Measurements from ENCODE around the gene TCF7L2.
"Not testable (repeated sequence)": the region's sequence is repeated elsewhere in the genome, so short reads cannot be mapped to it uniquely, and the experiment has no call there.

The TCF7L2 gene

DNA sequence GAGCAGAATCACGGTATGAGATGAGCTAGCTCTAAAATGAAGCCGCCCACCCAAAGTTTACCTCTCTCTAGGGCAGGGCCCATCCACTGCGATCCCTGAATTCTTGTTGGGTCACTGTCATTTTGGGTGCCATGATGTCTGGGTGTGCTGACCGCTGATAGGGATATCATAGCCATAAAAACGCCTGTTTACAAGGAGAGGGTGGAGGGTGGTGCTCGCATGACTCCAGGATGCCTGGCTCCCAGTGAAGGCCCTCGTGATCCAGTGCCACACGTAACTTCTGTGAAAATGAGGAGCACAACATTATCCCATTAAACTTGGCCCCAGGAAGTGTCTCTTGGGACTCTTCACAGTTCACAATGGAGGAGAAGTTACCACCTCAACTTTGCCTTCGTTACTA, 139.5 kb downstream of the TCF7L2 start:
- no peak for DNase-seq (ENCODE audit: low read depth in 2 of 2, low spot score in 1 of 2)

- no peak for DNase-seq (ENCODE audit: low read depth in 2 of 2, low spot score in 1 of 2)
These were observed 141.9 kb downstream of the TCF7L2 start for GRCh38 chr10:113091920-113092319.

DNA sequence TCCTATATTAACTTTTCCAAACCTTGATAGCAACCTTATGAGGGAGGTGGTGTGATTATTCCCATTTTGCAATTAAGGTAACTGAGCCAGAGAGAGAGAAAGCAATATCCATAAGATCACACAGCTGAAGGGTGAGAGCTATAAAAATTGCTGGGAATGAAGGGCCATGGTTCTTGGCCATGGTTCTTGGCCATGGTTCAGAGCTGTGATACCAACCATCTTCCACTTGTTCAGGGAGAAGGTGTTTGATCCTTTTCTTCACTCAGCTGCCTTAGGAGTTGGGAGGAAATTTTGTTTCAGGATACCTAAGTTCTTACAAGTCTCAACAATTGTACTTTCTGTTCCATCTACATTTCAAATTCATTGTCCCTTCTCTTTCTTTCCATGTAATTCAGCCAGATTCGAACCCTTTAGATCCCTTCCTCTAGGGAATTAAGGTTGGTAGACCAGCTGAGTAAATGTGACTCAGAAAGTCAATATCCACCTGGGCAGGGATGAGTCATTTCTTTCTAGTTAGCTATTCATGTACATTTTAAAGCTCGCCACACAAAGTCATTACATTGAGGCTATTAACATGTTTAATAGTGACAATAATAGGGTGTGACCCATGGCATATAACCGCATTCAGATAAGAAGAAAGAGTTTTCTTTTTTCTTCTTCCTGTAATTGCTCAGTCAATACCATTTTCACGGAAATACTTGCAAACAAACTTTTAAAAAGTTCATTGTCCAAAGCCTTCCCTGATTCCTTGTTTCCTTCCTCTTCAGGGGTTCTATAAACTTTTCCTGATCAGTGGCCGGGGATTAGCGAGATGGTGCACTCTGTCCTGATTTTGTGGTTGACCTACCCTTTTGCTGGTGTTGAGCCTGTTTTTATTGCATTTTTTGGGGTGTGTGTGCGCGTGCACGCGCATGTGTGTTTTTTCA, 143.4 kb downstream of the TCF7L2 start:
- DNase-seq (ENCODE audit: low read depth in 2 of 2, low spot score in 1 of 2): no peak

- DNase-seq (ENCODE audit: low read depth in 2 of 2, low spot score in 1 of 2): no peak
These were observed 144.1 kb downstream of the TCF7L2 start for GRCh38 chr10:113094114-113094486.

GRCh38 chr10:113095419-113096127, 145.5 kb downstream of the TCF7L2 start:
- DNase-seq (ENCODE audit: low read depth in 2 of 2, low spot score in 1 of 2): no peak

GRCh38 chr10:113096128-113096996, 146.3 kb downstream of the TCF7L2 start:
- DNase-seq (ENCODE audit: low read depth in 2 of 2, low spot score in 1 of 2): no peak

- no peak for DNase-seq (ENCODE audit: low read depth in 2 of 2, low spot score in 1 of 2)
These were observed 147.0 kb downstream of the TCF7L2 start for GRCh38 chr10:113097036-113097435.

GRCh38 chr10:113099431-113100183, 149.6 kb downstream of the TCF7L2 start:
- no peak for DNase-seq (ENCODE audit: low read depth in 2 of 2, low spot score in 1 of 2)

DNA sequence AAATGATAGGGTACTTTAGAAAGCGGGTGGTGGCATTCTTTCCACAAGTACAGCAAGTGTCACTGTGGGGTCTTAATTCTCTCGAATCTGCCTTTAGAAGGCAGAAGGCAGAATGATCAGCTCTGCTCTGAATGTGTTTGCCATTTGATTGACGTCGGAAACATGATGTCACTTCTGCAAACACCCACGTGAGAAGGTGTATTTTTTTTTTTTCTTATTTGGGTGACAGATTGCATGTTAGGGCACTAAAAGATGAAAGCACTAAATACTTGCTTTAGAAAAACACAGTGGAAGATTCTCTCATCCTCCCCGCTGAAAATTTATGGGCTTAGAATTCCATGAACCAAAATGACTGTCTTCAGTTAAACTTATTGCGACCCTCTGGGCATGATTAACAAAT, 150.2 kb downstream of the TCF7L2 start:
- DNase-seq (ENCODE audit: low read depth in 2 of 2, low spot score in 1 of 2): no peak

DNA sequence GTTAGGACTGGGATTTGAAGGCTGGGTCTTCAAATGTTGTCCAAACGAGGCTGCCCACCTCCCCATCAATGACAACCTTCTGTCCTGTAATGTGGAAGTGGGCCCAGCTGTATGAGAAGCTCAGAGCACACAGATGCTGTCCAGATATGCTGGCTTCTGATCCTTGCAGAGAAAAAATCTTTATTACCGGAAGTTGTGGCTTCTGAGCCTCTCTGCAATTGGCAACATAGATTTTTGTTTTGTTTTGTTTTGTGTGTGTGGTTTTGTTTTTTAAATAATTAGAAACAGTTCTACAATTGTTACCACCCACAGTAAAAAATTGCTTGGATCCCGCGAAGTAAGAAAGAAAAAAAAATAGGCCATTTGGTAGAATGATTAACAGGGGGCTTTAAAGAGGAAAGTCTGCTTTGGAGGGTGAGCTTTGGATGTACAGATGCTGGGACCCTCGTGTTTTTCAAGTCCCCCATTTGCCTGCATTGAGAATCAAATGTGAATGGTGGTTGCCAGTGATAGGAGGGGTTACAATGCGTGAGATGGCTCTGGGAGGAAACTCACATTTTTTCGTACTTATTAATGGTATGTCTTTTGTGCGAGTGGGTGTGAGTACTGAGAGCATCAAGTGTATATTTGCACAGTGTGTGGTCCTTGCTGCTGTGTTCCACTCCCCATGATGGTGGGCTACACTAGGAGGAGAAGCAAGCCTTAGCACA, 153.2 kb downstream of the TCF7L2 start:
- no peak for DNase-seq (ENCODE audit: low read depth in 2 of 2, low spot score in 1 of 2)

DNA sequence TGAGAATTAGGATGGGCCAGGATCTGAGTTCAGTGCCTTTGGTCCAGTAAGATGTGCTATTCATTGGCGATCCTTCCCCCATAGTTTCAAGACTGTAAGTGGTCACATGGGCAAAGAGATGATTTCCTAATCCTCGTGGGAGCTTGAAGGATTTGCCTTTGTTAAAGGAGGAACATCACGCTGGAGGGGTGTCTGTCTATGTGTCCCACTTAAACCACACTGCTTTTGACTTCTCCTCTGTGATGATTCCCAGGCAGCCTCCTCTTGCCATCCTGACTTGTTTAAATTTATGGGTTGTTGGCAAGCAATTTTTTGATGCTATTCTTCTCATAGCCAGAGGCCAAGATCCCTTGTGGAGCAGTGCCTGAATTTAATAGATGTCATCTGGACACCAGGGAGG, 154.0 kb downstream of the TCF7L2 start:
- no peak for DNase-seq (ENCODE audit: low read depth in 2 of 2, low spot score in 1 of 2)

- no peak for DNase-seq (ENCODE audit: low read depth in 2 of 2, low spot score in 1 of 2)
These were observed 158.3 kb downstream of the TCF7L2 start for GRCh38 chr10:113108194-113108835.

DNA sequence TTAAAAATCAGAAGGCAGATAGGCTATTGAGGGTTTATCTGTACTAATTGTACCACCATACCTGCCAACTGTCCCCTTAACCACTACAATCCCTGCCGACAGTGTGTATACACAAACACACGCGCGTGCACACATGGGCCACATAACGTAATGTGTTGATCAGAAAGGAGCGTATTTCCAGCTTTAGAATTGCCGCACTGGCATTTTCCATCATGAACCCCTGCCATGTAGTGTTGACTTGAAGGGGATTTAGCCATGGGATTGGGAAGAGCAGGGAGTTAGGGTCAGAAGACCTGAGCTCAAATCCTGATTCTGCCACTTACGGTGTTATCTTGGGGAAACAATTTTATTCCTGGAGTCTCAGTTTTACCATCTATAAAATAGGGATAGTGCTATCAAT, 158.9 kb downstream of the TCF7L2 start:
- no peak for DNase-seq (ENCODE audit: low read depth in 2 of 2, low spot score in 1 of 2)

DNA sequence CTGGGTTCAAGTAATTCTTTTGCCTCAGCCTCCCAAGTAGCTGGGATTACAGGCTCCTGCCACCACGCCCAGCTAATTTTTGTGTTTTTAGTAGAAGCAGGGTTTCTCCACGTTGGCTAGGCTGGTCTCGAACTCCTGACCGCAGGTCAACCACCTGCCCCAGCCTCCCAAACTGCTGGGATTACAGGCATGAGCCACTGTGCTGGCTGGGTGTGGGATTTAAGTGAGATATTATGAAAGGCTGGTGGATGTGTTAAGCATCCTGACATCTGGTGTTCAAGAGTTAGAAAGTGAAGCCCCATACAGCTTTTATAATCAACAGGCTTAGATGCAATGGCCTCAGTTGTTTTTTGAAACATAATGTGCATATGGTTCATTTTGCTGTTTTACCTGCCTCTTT, 159.4 kb downstream of the TCF7L2 start:
- not testable (repeated sequence) for DNase-seq (ENCODE audit: low read depth in 2 of 2, low spot score in 1 of 2)

- DNase-seq (ENCODE audit: low read depth in 2 of 2, low spot score in 1 of 2): no peak
These were observed 161.2 kb downstream of the TCF7L2 start for GRCh38 chr10:113111260-113111659.

GRCh38 chr10:113111900-113112853, 162.1 kb downstream of the TCF7L2 start:
- no peak for DNase-seq (ENCODE audit: low read depth in 2 of 2, low spot score in 1 of 2)

- no peak for DNase-seq (ENCODE audit: low read depth in 2 of 2, low spot score in 1 of 2)
These were observed 163.2 kb downstream of the TCF7L2 start for GRCh38 chr10:113113241-113113640.

DNA sequence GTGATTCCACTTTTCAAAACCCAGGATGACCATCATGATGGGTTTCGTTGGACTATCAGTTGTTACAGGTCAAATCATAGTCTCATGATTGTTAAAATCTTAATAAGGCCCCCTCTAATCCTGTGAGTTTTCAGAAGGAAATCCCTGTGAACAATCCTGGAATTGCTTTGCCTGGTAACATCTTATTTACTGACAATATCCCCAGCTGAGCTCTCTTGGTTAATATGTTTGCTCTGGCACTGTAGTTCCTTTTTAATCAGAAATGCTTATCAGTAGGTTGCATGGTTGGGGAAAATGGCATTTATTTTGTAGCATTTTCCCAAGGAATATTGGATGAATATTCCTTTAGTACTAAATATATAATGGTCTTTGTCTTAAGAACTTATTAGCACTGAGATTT, 163.9 kb downstream of the TCF7L2 start:
- no peak for DNase-seq (ENCODE audit: low read depth in 2 of 2, low spot score in 1 of 2)
